Spleen (tissue), 11 donors: ENCODE data around the gene VSX1. TPM values are rescaled to one million over a fixed set of nuclear protein-coding genes. Genes with fewer than 3 reads are reported as not detected.

ENCODE experiments used
- DNase-seq: peaks from one replicate; pipeline ENCODE4 v3.0.0-alpha.2; 2020
- H3K27ac ChIP-seq, 8 donors: fragments of 200-600 bp; sonication (generic) in 7 of 8; 1 replicate in 4 of 8; 2 replicates in 4 of 8; pipeline versions ENCODE4 v1.5.0 to v1.8.0; 2016 to 2021; ENCODE audit warnings: inconsistent platforms in 4 of 8, mild to moderate bottlenecking in 4 of 8, moderate library complexity in 1 of 8
- H3K27me3 ChIP-seq, 7 donors: fragments of 200-600 bp; sonication (generic) in 6 of 7; replicated peaks in 1 of 7; 1 replicate in 4 of 7; 2 replicates in 3 of 7; pipeline versions ENCODE4 v1.5.0 to v1.8.0; 2016 to 2021; ENCODE audit warnings: inconsistent platforms in 3 of 7, mild to moderate bottlenecking in 1 of 7
- H3K36me3 ChIP-seq, 6 donors: fragments of 200-600 bp; sonication (generic) in 5 of 6; 1 replicate in 4 of 6; 2 replicates in 2 of 6; pipeline versions ENCODE4 v1.5.0 to v1.8.0; 2016 to 2021; ENCODE audit warnings: inconsistent platforms in 2 of 6
- H3K4me1 ChIP-seq, 6 donors: fragments of 200-600 bp; sonication (generic) in 5 of 6; 1 replicate in 3 of 6; 2 replicates in 3 of 6; pipeline versions ENCODE4 v1.5.0 to v1.8.0; 2016 to 2021; ENCODE audit warnings: inconsistent platforms in 3 of 6
- H3K4me3 ChIP-seq, 8 donors: fragments of 200-600 bp; sonication (generic) in 7 of 8; 1 replicate in 4 of 8; 2 replicates in 4 of 8; pipeline versions ENCODE4 v1.5.0 to v1.8.0; 2016 to 2021; ENCODE audit warnings: inconsistent platforms in 4 of 8, mild to moderate bottlenecking in 4 of 8, moderate library complexity in 2 of 8
- H3K9me3 ChIP-seq, 8 donors: fragments of 200-600 bp; sonication (generic) in 7 of 8; 1 replicate in 4 of 8; 2 replicates in 4 of 8; pipeline versions ENCODE4 v1.5.0 to v1.8.0; 2016 to 2021; ENCODE audit warnings: inconsistent platforms in 4 of 8
- CTCF ChIP-seq, 11 experiments: fragments of 200-600 bp in 7 of 11; fragments of 450-650 bp in 4 of 11; sonication (generic) in 4 of 11; IDR thresholded peaks in 8 of 11; conservative IDR thresholded peaks in 3 of 11; 1 replicate in 7 of 11; 2 replicates in 4 of 11; pipeline versions ENCODE4 v1.4.0 to v1.8.0; 2016 to 2021; ENCODE audit warnings: antibody characterized with exemption in 11 of 11, inconsistent platforms in 4 of 11, mild to moderate bottlenecking in 1 of 11
- POLR2A ChIP-seq, 3 donors: fragments of 450-650 bp; IDR thresholded peaks; one replicate each; pipeline ENCODE4 v1.5.1; 2017; ENCODE audit warnings: antibody characterized with exemption in 3 of 3, mild to moderate bottlenecking in 1 of 3
- POLR2AphosphoS5 ChIP-seq, 3 donors: sonication (generic); formaldehyde crosslinking; IDR thresholded peaks; one replicate each; pipeline ENCODE4 v1.5.1; 2017; ENCODE audit warnings: antibody characterized with exemption in 3 of 3
- WGBS, 5 donors: extraction: QIAGEN DNeasy Blood & Tissue Kit in 3 of 5; methylation state at CpG; one replicate each; pipeline versions ENCODE4 v1.1.5 to v1.1.7; 2013 to 2018; 5-methylcytosine and 5-hydroxymethylcytosine counted together
- intact Hi-C: fragments of 100-400 bp; cut with DNase I; formaldehyde crosslinking; loops from one replicate; pipeline ENCODE4 v1.15.0; 2023; ENCODE audit warnings: low total_unique reads
- polyA plus RNA-seq, 3 donors: library from polyadenylated mRNA; stranded (reverse); fragments of 200-250 nt; gene quantifications; one replicate each; pipeline ENCODE4 v1.2.1, GENCODE V29; 2013
- total RNA-seq, 7 donors: library from RNA; depleted of rRNA in 3 of 7; stranded (reverse); fragments of >200 nt in 3 of 7; fragmentation: NEBNext Ultra II Directional in 4 of 7; extraction: Animal tissue kit (Norgen Biotek cat#: 25700) in 4 of 7; gene quantifications; one replicate each; pipeline versions ENCODE4 v1.1.0 to v1.2.1, GENCODE V29; 2016 to 2021
- donor health status: healthy with polysubstance abuse.
- donor health status: DM: no; HTN: no; CAD: no; lungs with moderate emphysema.
- donor health status: DM: no; HTN: no; CAD: no.
- donor health status: Bipolar disorder and iron deficiency.
- donor health status: healthy.
- donor health status: DM: no; HTN: no; CAD: no.
- donor health status: DM: yes; HTN: yes; CAD: no.

VSX1 gene
- total and polyA plus RNA-seq, 10 donors = not detected

GRCh38 chr20:25052255-25053194, 29.4 kb downstream of the VSX1 start:
- Histone ChIP-seq H3K27ac (peak overlapping the region; percentile 70 to 98 (median 86)), H3K4me1 (peaks cover 50 to 98% (median 80%) of the 10 kb centered on the region in 6 donors), H3K4me3 (peak overlapping the region in 1 of 8 donors; percentile 45), H3K27me3 (no peaks in the 10 kb centered on the region), H3K9me3 (no peaks in the 10 kb centered on the region), H3K36me3 (peaks cover 0 to 27% (median 5%) of the 10 kb centered on the region in 6 donors)
- intact Hi-C loops = no loop called here
- 70 to 81% (median 75%) methylated on average over 16 of the region's 16 CpGs for WGBS, 5 donors
- peak; percentile 79 for DNase-seq
- no peak for TF ChIP-seq CTCF (IDR thresholded peaks at IDR 0.05 in 8 of 11, conservative IDR thresholded peaks at IDR 0.05 in 3 of 11)
- TF ChIP-seq POLR2AphosphoS5 (IDR thresholded peaks at IDR 0.05) = peak; percentile 10 to 55 (median 28)
- no peak for TF ChIP-seq POLR2A (IDR thresholded peaks at IDR 0.05)

GRCh38 chr20:25051386-25052155, 30.4 kb downstream of the VSX1 start:
- H3K4me1 ChIP-seq = peaks cover 47 to 93% (median 75%) of the 10 kb centered on the region in 6 donors
- no peak overlapping the region for H3K4me3 ChIP-seq
- no peak for TF ChIP-seq POLR2A (IDR thresholded peaks at IDR 0.05)
- no peak for TF ChIP-seq POLR2AphosphoS5 (IDR thresholded peaks at IDR 0.05)
- no peak for TF ChIP-seq CTCF (IDR thresholded peaks at IDR 0.05 in 8 of 11, conservative IDR thresholded peaks at IDR 0.05 in 3 of 11)
- H3K36me3 ChIP-seq = peaks cover 0 to 37% (median 14%) of the 10 kb centered on the region in 6 donors
- H3K27me3 ChIP-seq = no peaks in the 10 kb centered on the region
- DNase-seq = peak; percentile 69
- H3K9me3 ChIP-seq = no peaks in the 10 kb centered on the region
- WGBS, 5 donors = 93 to 98% (median 95%) methylated on average over 7 of the region's 7 CpGs
- H3K27ac ChIP-seq = peak overlapping the region in 7 of 8 donors; percentile 59 to 98 (median 93)
- intact Hi-C loops = no loop called here

GRCh38 chr20:25050501-25051350, 31.2 kb downstream of the VSX1 start:
- intact Hi-C loops = no loop called here
- Histone ChIP-seq H3K27me3 (no peaks in the 10 kb centered on the region), H3K4me3 (no peak overlapping the region), H3K4me1 (peaks cover 39 to 93% (median 68%) of the 10 kb centered on the region in 6 donors), H3K36me3 (peaks cover 0 to 45% (median 21%) of the 10 kb centered on the region in 6 donors), H3K9me3 (no peaks in the 10 kb centered on the region), H3K27ac (peak overlapping the region in 4 of 8 donors; percentile 38 to 98 (median 94))
- 91 to 96% (median 94%) methylated on average over 9 to 17 of the region's 17 CpGs for WGBS, 5 donors
- peak in 1 of 3 donors; percentile 28 for TF ChIP-seq POLR2AphosphoS5 (IDR thresholded peaks at IDR 0.05)
- no peak for TF ChIP-seq CTCF (IDR thresholded peaks at IDR 0.05 in 8 of 11, conservative IDR thresholded peaks at IDR 0.05 in 3 of 11)
- DNase-seq = peak; percentile 68
